OCI-LY3 (cell line): Measurements from ENCODE around the gene SDK2.

Experiments
- EZH2phosphoT487 ChIP-seq: fragments of 200-600 bp; shearing (Covaris generic); IDR thresholded peaks from 2 replicates; pipeline ENCODE4 v1.6.1; 2018; ENCODE audit warnings: antibody characterized with exemption, mixed run types, low read depth
- TF ChIP-seq, protein P1 (sequence below): fragments of 200-600, 300-600 bp; sonication (generic); IDR thresholded peaks from 2 replicates; pipeline ENCODE4 v1.5.1; 2014; ENCODE audit warnings: antibody characterized with exemption, low read length, low read depth

DNA sequence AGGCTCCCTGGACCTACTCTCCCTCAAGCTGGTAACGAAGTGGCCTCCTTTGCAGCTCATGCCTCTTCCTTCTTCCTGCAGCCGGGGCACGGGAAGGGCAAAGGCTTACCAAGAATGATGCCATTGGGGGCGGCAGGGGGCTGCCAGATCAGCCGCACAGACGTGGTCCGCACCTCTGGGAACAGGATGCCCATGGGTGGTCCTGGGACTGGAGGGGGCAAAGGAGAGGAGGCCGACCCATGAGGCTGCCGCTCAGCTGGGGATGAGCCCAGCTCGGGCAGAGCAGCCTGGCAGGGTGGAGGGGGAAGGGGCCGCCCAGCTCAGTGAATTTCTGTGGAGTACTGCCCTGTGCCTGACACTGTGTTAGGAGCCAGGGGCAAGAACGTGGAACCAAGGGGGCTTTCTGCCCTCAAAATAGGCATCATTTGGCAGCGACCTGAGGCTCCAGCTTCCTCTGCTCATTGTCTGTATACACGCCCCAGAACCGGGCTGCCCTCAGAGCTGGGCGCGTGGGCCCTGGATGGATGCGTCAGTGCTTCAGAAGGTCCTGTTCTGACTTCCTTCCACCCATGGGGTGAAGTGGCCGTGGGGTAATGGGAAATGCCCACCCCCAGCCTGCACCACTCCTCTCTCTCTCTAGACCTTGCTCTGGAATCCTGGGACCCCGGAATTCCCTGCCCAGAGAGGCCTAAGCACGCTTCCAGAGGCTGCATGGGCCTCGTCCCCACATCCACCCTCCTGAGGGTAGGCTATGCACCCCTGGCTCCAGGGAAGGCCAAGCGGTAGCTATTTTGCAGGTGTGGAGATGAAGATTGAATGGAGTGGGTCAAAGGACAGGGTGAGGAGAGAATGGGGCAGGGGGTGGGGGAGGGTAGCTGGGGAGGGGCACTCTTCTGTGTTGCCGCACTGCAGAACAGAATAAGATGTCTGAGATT is 252.6 kb downstream of the SDK2 start:
- no peak for TF ChIP-seq EZH2phosphoT487
- TF ChIP-seq, protein P1, sequence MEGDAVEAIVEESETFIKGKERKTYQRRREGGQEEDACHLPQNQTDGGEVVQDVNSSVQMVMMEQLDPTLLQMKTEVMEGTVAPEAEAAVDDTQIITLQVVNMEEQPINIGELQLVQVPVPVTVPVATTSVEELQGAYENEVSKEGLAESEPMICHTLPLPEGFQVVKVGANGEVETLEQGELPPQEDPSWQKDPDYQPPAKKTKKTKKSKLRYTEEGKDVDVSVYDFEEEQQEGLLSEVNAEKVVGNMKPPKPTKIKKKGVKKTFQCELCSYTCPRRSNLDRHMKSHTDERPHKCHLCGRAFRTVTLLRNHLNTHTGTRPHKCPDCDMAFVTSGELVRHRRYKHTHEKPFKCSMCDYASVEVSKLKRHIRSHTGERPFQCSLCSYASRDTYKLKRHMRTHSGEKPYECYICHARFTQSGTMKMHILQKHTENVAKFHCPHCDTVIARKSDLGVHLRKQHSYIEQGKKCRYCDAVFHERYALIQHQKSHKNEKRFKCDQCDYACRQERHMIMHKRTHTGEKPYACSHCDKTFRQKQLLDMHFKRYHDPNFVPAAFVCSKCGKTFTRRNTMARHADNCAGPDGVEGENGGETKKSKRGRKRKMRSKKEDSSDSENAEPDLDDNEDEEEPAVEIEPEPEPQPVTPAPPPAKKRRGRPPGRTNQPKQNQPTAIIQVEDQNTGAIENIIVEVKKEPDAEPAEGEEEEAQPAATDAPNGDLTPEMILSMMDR = no peak
